Tibial artery (tissue), 4 donors: ENCODE results near the gene CYP39A1.
A peak's percentile ranks its signal among the peaks of the same experiment; 100 is the strongest.

ENCODE experiments used
- DNase-seq, 2 donors: peaks; one replicate each; pipeline ENCODE4 v3.0.0-alpha.2; 2019
- H3K27ac ChIP-seq, 2 donors: fragments of 200-600 bp; sonication (generic) in 1 of 2; 1 replicate in 1 of 2; 2 replicates in 1 of 2; pipeline ENCODE4 v1.5.1; 2018 to 2019; ENCODE audit warnings: mild to moderate bottlenecking in 1 of 2
- H3K27me3 ChIP-seq, 2 donors: fragments of 200-600 bp; sonication (generic) in 1 of 2; one replicate each; pipeline versions ENCODE4 v1.5.1 to v1.6.0; 2016 to 2019
- H3K36me3 ChIP-seq, 3 donors: fragments of 200-600 bp; sonication (generic) in 2 of 3; one replicate each; pipeline ENCODE4 v1.5.1; 2016 to 2019; ENCODE audit warnings: mild to moderate bottlenecking in 2 of 3
- H3K4me1 ChIP-seq, 4 donors: fragments of 200-600 bp; sonication (generic) in 2 of 4; 1 replicate in 3 of 4; 2 replicates in 1 of 4; pipeline ENCODE4 v1.5.1; 2016 to 2019
- H3K4me3 ChIP-seq, 2 donors: fragments of 200-600 bp; sonication (generic) in 1 of 2; 1 replicate in 1 of 2; 2 replicates in 1 of 2; pipeline ENCODE4 v1.5.1; 2018 to 2019; ENCODE audit warnings: mild to moderate bottlenecking in 2 of 2
- H3K9me3 ChIP-seq, 3 donors: fragments of 200-600 bp; sonication (generic) in 1 of 3; one replicate each; pipeline ENCODE4 v1.5.1; 2016 to 2019
- intact Hi-C: fragments of 100-400 bp; cut with DNase I; formaldehyde crosslinking; loops from one replicate; pipeline ENCODE4 v1.15.0; 2023; ENCODE audit warnings: low total_unique reads
- TF ChIP-seq, protein P1 (sequence below), 2 experiments: fragments of 200-600 bp in 1 of 2; fragments of 450-650 bp in 1 of 2; IDR thresholded peaks; one replicate each; pipeline ENCODE4 v1.5.1; 2017 to 2019; ENCODE audit warnings: antibody characterized with exemption in 2 of 2, mild to moderate bottlenecking in 1 of 2, moderate library complexity in 1 of 2

CYP39A1 gene, protein sequence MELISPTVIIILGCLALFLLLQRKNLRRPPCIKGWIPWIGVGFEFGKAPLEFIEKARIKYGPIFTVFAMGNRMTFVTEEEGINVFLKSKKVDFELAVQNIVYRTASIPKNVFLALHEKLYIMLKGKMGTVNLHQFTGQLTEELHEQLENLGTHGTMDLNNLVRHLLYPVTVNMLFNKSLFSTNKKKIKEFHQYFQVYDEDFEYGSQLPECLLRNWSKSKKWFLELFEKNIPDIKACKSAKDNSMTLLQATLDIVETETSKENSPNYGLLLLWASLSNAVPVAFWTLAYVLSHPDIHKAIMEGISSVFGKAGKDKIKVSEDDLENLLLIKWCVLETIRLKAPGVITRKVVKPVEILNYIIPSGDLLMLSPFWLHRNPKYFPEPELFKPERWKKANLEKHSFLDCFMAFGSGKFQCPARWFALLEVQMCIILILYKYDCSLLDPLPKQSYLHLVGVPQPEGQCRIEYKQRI

DNA sequence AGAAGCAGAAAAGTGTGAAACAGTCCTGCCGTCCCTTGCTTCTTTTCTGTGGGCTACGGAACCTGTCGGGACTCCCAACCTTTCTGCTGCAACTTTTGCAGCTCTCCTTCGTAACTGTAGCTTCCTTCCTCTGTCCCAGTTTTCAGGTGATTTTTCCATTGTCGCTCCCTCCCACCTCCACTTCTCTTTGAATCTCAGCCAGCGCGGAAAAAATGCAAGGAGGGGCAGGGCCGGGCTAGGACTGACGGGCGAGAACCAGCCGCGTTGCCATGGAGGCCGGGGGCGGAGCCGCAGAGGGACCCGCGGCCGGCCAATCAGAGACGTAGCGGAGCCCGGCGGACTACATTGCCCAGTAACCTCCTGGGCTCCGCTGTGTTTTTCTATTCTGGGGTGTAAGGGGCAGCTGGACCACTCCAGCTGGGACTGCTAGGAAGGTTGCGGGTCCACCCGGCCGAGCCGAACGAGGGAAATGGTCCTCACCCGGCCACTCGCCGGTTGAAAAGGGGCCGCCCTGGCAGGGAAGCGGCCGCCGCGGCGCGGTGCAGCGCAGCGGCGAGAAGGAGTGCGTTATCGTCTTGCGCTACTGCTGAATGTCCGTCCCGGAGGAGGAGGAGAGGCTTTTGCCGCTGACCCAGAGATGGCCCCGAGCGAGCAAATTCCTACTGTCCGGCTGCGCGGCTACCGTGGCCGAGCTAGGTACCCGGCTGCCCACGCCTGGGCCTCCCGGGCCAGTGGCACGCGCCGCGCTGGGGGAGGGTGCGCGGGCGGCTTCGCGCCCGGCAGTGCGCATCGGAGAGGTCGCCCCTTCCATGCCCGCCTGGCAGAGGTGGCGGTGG is at the start of gene CYP39A1, which contains the start of gene SLC25A27:
Gene CYP39A1 (minus strand): TSS at position 216 of the 836 bp plus-strand sequence. CDS start 236 bp downstream, outside the sequence.
Gene SLC25A27 (plus strand): TSS at position 373 of the 836 bp plus-strand sequence. CDS start 218 bp downstream, at position 591.
- peak; percentile 93 to 95 for DNase-seq
- H3K9me3 ChIP-seq: no peaks in the 10 kb centered on the region
- H3K4me1 ChIP-seq: peaks cover 0 to 17% (median 11%) of the 10 kb centered on the region in 4 donors
- intact Hi-C loops: no loop called here
- H3K4me3 ChIP-seq: peak within 1 kb of the TSS; percentile 73 to 87
- peak within 1 kb of the TSS; percentile 88 to 93 for H3K27ac ChIP-seq
- peaks cover 0 to 3% (median 0%) of the 10 kb centered on the region in 3 donors for H3K36me3 ChIP-seq
- H3K27me3 ChIP-seq: no peaks in the 10 kb centered on the region
- TF ChIP-seq, protein P1, sequence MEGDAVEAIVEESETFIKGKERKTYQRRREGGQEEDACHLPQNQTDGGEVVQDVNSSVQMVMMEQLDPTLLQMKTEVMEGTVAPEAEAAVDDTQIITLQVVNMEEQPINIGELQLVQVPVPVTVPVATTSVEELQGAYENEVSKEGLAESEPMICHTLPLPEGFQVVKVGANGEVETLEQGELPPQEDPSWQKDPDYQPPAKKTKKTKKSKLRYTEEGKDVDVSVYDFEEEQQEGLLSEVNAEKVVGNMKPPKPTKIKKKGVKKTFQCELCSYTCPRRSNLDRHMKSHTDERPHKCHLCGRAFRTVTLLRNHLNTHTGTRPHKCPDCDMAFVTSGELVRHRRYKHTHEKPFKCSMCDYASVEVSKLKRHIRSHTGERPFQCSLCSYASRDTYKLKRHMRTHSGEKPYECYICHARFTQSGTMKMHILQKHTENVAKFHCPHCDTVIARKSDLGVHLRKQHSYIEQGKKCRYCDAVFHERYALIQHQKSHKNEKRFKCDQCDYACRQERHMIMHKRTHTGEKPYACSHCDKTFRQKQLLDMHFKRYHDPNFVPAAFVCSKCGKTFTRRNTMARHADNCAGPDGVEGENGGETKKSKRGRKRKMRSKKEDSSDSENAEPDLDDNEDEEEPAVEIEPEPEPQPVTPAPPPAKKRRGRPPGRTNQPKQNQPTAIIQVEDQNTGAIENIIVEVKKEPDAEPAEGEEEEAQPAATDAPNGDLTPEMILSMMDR (IDR thresholded peaks at IDR 0.05): no peak

DNA sequence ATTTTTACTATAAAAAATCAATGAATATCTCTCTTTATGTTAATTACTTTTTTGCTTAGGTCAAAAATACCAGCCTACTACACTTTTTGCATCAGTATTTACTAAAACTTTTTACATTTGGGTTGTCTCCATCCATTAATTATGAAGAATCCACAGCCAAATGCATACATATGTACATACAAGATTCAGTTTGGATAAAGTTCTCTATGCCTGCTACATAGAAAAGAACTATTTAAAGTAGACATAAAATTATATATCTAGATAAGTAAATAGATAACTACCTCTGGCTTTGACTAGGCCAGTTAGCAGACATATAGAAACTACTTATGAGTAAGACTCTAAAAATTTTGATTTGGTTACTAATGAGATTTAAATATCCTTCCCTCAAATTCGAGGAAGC is 47.4 kb upstream of the CYP39A1 start:
- no peak overlapping the region for H3K27ac ChIP-seq
- intact Hi-C loops: no loop called here
- H3K9me3 ChIP-seq: no peaks in the 10 kb centered on the region
- no peaks in the 10 kb centered on the region for H3K27me3 ChIP-seq
- no peaks in the 10 kb centered on the region for H3K36me3 ChIP-seq
- H3K4me3 ChIP-seq: no peak overlapping the region
- no peak for DNase-seq
- H3K4me1 ChIP-seq: no peaks in the 10 kb centered on the region
- TF ChIP-seq, protein P1 (IDR thresholded peaks at IDR 0.05): no peak

DNA sequence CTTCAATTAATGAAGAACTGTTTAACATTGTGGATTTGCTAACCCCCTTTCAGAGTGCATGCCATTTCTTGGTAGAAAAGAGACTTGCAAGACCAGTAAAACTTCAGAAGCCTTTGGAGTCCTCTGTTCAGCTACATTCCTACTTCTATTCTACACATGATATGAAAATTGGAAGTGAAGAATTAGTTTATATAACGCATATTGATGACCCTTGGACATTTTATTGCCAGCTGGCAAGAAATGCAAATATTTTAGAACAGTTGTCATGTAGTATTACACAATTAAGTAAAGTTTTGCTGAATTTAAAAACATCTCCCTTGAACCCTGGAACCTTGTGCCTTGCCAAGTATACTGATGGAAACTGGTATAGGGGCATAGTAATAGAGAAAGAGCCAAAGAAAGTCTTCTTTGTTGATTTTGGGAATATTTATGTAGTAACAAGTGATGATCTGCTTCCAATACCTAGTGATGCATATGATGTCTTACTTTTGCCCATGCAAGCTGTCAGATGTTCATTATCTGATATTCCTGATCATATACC is 38.4 kb upstream of the CYP39A1 start:
- Histone ChIP-seq H3K9me3 (no peaks in the 10 kb centered on the region), H3K4me1 (no peaks in the 10 kb centered on the region), H3K36me3 (no peaks in the 10 kb centered on the region), H3K27me3 (no peaks in the 10 kb centered on the region), H3K4me3 (no peak overlapping the region), H3K27ac (no peak overlapping the region)
- TF ChIP-seq, protein P1 (IDR thresholded peaks at IDR 0.05): no peak
- intact Hi-C loops: no loop called here
- DNase-seq: no peak

DNA sequence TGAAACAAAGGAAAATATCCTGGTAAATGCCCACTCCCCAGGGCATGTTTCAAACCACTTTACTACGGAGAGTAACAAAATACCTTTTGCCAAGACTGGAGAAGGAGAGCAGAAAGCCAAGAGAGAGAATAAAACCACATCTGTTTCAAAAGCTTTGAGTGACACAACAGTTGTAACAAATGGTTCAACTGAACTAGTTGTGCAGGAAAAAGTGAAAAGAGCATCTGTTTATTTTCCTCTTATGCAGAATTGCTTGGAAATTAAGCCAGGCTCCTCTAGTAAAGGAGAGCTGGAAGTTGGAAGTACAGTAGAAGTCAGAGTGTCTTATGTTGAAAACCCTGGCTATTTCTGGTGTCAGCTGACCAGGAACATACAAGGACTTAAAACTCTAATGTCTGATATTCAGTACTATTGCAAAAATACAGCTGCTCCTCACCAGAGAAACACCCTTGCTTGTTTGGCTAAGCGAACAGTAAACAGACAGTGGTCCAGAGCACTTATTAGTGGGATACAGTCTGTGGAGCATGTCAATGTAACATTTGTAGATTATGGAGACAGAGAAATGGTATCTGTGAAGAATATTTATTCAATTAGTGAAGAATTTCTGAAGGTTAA is 37.6 kb upstream of the CYP39A1 start:
- H3K36me3 ChIP-seq: no peaks in the 10 kb centered on the region
- intact Hi-C loops: no loop called here
- no peaks in the 10 kb centered on the region for H3K4me1 ChIP-seq
- TF ChIP-seq, protein P1 (IDR thresholded peaks at IDR 0.05): no peak
- H3K27me3 ChIP-seq: no peaks in the 10 kb centered on the region
- no peaks in the 10 kb centered on the region for H3K9me3 ChIP-seq
- no peak for DNase-seq
- no peak overlapping the region for H3K27ac ChIP-seq
- no peak overlapping the region for H3K4me3 ChIP-seq

DNA sequence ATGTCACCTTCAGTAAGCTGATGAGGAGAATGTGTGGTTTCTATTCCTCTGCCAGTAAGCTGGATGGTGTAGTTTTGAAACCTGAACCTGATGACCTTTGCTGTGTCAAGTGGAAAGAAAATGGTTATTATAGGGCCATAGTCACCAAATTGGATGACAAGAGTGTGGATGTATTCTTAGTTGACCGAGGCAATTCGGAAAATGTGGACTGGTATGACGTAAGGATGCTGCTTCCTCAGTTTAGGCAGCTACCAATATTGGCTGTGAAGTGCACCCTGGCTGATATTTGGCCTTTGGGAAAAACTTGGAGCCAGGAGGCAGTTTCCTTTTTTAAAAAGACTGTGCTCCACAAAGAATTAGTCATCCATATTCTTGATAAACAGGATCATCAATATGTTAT is 37.0 kb upstream of the CYP39A1 start:
- DNase-seq: no peak
- TF ChIP-seq, protein P1 (IDR thresholded peaks at IDR 0.05): no peak
- no peaks in the 10 kb centered on the region for H3K4me1 ChIP-seq
- H3K9me3 ChIP-seq: no peaks in the 10 kb centered on the region
- no peak overlapping the region for H3K27ac ChIP-seq
- no peak overlapping the region for H3K4me3 ChIP-seq
- no peaks in the 10 kb centered on the region for H3K36me3 ChIP-seq
- H3K27me3 ChIP-seq: no peaks in the 10 kb centered on the region
- intact Hi-C loops: no loop called here
